Body of pancreas (tissue), 4 donors: Measurements from ENCODE around the gene MRTFA.

Experiments
- POLR2A ChIP-seq, 3 donors: fragments of 450-650 bp; IDR thresholded peaks; one replicate each; pipeline ENCODE4 v1.6.1; 2016; ENCODE audit warnings: antibody characterized with exemption in 3 of 3, mild to moderate bottlenecking in 2 of 3
- TF ChIP-seq, protein P1 (sequence below), 7 experiments: fragments of 450-650 bp in 4 of 7; fragments of 200-600 bp in 3 of 7; sonication (generic) in 3 of 7; IDR thresholded peaks; one replicate each; pipeline ENCODE4 v1.5.1; 2016 to 2019; ENCODE audit warnings: antibody characterized with exemption in 7 of 7

DNA sequence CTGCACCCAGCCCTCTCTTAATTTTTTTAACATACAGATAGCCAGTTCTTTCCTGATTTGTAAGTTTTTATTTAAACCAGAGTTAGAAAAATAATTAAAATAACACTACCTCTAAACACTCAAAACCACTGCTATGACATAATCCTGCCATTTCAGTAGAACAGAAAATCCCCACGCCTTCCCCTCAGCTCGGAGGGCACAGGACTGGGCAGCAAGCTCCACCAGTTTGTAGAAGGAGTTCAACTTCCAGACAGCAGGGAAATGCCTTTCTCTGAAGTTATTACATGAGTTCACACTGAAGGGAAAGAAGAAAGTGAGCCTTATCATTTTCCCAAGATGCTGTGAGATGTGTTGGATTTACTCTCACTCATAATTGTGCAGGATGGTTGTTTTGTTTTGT is 114.4 kb downstream of the MRTFA start:
- TF ChIP-seq, protein P1, sequence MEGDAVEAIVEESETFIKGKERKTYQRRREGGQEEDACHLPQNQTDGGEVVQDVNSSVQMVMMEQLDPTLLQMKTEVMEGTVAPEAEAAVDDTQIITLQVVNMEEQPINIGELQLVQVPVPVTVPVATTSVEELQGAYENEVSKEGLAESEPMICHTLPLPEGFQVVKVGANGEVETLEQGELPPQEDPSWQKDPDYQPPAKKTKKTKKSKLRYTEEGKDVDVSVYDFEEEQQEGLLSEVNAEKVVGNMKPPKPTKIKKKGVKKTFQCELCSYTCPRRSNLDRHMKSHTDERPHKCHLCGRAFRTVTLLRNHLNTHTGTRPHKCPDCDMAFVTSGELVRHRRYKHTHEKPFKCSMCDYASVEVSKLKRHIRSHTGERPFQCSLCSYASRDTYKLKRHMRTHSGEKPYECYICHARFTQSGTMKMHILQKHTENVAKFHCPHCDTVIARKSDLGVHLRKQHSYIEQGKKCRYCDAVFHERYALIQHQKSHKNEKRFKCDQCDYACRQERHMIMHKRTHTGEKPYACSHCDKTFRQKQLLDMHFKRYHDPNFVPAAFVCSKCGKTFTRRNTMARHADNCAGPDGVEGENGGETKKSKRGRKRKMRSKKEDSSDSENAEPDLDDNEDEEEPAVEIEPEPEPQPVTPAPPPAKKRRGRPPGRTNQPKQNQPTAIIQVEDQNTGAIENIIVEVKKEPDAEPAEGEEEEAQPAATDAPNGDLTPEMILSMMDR (IDR thresholded peaks at IDR 0.05): no peak
- TF ChIP-seq POLR2A (IDR thresholded peaks at IDR 0.05): no peak
